NT2/D1 (cell line): Measurements from ENCODE around the gene EIF3D.

ENCODE experiments used
- DNase-seq: peaks from one replicate; pipeline ENCODE4 v3.0.0-alpha.2; 2011; ENCODE audit warnings: low read depth, low spot score
- H3K27me3 ChIP-seq: 2 replicates; pipeline ENCODE4 v1.6.0; 2011; ENCODE audit warnings: mild to moderate bottlenecking; ENCODE audit not compliant: insufficient read length, insufficient read depth
- H3K36me3 ChIP-seq: 2 replicates; pipeline ENCODE4 v1.6.1; 2011; ENCODE audit warnings: mild to moderate bottlenecking, low read length, mixed read lengths; ENCODE audit not compliant: insufficient read depth, insufficient read length
- H3K4me1 ChIP-seq: 2 replicates; pipeline ENCODE4 v1.5.1; 2011; ENCODE audit not compliant: insufficient read depth, insufficient read length
- H3K4me3 ChIP-seq: 2 replicates; pipeline ENCODE4 v1.5.1; 2011; ENCODE audit warnings: low read depth; ENCODE audit not compliant: insufficient read length
- H3K9ac ChIP-seq: 2 replicates; pipeline ENCODE4 v1.6.0; 2011; ENCODE audit warnings: low read depth; ENCODE audit not compliant: insufficient read length
- H3K9me3 ChIP-seq: 2 replicates; pipeline ENCODE4 v1.5.1; 2011; ENCODE audit warnings: mild to moderate bottlenecking, low read length; ENCODE audit not compliant: insufficient read depth
- SUZ12 ChIP-seq: IDR thresholded peaks from 2 replicates; pipeline ENCODE4 v1.6.1; 2011; ENCODE audit not compliant: insufficient read length, insufficient read depth; ENCODE audit errors: extremely low read depth
- YY1 ChIP-seq: IDR thresholded peaks from 2 replicates; pipeline ENCODE4 v1.6.1; 2011; ENCODE audit not compliant: insufficient read length, insufficient read depth
- ZNF274 ChIP-seq: IDR thresholded peaks from 2 replicates; pipeline ENCODE4 v1.6.1; 2011; ENCODE audit warnings: mild to moderate bottlenecking, low read depth, low read length

EIF3D gene

DNA sequence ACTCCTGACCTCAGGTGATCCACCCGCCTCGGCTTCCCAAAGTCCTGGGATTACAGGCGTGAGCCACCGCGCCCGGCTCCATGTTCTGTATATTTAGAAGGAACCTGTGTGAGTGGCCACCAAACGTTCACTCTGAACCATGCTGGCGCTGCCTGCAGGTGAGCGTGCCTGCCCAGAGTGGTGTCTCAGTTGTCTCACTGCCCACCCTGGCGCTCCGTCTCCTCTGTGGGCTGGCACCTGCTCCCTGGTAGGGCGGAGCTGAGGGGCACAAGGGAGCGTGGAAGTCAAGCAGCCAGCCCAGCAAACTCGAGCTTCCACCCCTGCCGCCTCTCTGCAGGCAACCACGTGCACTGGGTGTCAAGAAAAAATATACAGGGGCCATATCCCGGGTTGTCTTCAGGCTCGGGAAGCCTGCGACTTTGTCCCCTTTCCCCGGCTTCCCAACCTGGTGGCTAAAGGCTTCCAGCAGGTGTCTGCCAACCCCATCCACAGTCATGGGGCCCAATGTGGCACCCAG lies 64.2 kb downstream of the EIF3D start:
- Histone ChIP-seq H3K27me3 (no peaks in the 10 kb centered on the region), H3K9me3 (no peaks in the 10 kb centered on the region), H3K36me3 (peaks cover 28% of the 10 kb centered on the region), H3K4me3 (no peak overlapping the region), H3K9ac (no peak overlapping the region), H3K4me1 (peaks cover 16% of the 10 kb centered on the region)
- TF ChIP-seq SUZ12 (no peak), YY1 (no peak), ZNF274 (no peak)
- DNase-seq = no peak

DNA sequence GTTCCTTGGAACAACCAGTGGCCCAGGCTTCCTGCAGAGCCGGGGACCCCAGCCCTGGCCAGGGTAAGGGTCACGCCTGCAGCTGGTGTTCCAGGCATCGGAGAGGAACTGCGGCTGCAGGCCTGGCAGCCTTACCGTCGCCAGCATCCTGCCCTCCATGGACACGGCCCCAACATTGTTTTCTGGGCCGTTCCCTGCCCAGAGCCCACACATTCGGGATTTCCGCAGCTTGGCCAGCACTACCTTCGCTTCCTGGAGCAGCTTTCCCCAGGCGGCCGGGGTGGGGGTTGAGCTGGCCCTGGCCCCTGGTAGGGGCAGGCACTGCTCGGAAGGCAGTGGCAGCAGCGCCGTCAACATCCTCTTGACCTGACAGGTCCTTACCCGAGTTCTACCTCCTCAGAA lies 65.2 kb downstream of the EIF3D start:
- H3K36me3 ChIP-seq = peaks cover 22% of the 10 kb centered on the region
- TF ChIP-seq YY1 (no peak), SUZ12 (no peak), ZNF274 (no peak)
- H3K4me3 ChIP-seq = no peak overlapping the region
- DNase-seq = no peak
- H3K9ac ChIP-seq = peak overlapping the region; percentile 42
- peaks cover 16% of the 10 kb centered on the region for H3K4me1 ChIP-seq
- no peaks in the 10 kb centered on the region for H3K9me3 ChIP-seq
- no peaks in the 10 kb centered on the region for H3K27me3 ChIP-seq

DNA sequence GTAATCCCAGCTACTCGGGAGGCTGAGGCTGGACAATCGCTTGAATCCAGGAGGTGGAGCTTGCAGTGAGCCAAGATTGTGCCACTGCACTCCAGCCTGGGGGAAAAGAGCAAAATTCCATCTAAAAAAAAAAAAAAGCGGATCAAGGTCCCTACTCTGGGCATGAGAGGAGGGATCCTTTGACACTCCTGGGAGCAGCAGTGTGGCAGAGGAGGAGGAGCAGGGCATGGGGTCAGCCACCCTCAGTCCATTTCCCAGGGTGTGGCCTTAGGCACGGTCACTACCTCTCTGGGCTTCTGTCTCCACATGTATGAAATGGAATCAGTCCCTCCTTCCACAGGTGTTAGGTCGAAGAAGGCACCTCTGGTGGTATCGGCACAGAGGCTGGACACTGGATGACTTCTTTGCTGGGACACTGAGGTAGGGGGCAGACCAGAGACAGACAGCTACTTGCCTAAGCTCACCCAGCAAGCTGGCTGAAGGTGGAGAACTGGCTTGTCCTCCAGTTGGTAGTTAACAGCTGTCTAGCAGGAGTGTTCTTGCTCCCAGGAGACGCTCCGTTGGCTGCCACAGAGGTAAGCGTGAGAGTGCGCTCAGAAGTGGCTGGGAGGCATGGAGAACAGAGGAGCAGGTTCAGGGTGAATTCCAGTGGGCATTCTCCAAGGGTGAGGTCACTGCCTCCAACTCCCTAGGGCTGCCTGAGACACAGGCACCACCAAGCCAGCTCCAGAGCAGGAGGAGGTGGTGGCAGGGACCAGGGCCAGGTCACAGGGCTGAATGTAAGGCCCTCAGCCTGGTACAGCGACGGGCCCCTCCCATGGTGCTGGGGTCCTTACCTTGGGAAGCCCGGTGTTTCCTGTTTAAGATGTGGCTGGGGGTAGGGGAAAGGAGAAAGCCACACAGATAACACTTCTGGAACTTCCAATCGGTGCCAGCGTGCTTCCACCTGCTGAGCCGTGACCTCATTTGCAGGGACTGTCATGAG lies 67.0 kb downstream of the EIF3D start:
- no peaks in the 10 kb centered on the region for H3K27me3 ChIP-seq
- peaks cover 13% of the 10 kb centered on the region for H3K36me3 ChIP-seq
- TF ChIP-seq YY1 = no peak
- no peak for TF ChIP-seq ZNF274
- TF ChIP-seq SUZ12 = no peak
- peak; percentile 76 for DNase-seq
- H3K4me3 ChIP-seq = no peak overlapping the region
- peak overlapping the region; percentile 9 for H3K9ac ChIP-seq
- peaks cover 21% of the 10 kb centered on the region for H3K4me1 ChIP-seq
- H3K9me3 ChIP-seq = no peaks in the 10 kb centered on the region
